Activated T-helper 17 cell treated with anti-CD3 and anti-CD28 coated beads, Interleukin-2, amount 50 U/mL, for 72 hours (primary cell): ENCODE measurements around the gene SLC22A23. TPM values are rescaled to one million over a fixed set of nuclear protein-coding genes. Genes with fewer than 3 reads are reported as not detected.

Experiments
- ATAC-seq: fragments of 150-1000 bp; cut with Tn5 transposase; replicated peaks from 2 replicates; pipeline ENCODE4 v1.10.0; 2021; ENCODE audit warnings: mild to moderate bottlenecking, moderate library complexity
- H3K27ac Mint-ChIP-seq: one replicate; pipeline ENCODE4 v1.8.0; 2022; ENCODE audit warnings: mixed read lengths
- H3K27me3 Mint-ChIP-seq: one replicate; pipeline ENCODE4 v1.8.0; 2022; ENCODE audit warnings: mixed read lengths
- H3K36me3 Mint-ChIP-seq: one replicate; pipeline ENCODE4 v1.8.0; 2022; ENCODE audit warnings: low read depth, mild to moderate bottlenecking, mixed read lengths
- H3K4me1 Mint-ChIP-seq: one replicate; pipeline ENCODE4 v1.8.0; 2022; ENCODE audit warnings: mixed read lengths
- H3K4me3 Mint-ChIP-seq: one replicate; pipeline ENCODE4 v1.8.0; 2022; ENCODE audit warnings: mild to moderate bottlenecking, mixed read lengths
- H3K9me3 Mint-ChIP-seq: one replicate; pipeline ENCODE4 v1.8.0; 2022; ENCODE audit warnings: mixed read lengths
- total RNA-seq, 2 donors: library from RNA; stranded (reverse); gene quantifications; one replicate each; pipeline ENCODE4 v1.2.3, GENCODE V29; 2022

SLC22A23 gene
- total RNA-seq, 2 donors from 2014 or later = 0.13 to 0.45 TPM

DNA sequence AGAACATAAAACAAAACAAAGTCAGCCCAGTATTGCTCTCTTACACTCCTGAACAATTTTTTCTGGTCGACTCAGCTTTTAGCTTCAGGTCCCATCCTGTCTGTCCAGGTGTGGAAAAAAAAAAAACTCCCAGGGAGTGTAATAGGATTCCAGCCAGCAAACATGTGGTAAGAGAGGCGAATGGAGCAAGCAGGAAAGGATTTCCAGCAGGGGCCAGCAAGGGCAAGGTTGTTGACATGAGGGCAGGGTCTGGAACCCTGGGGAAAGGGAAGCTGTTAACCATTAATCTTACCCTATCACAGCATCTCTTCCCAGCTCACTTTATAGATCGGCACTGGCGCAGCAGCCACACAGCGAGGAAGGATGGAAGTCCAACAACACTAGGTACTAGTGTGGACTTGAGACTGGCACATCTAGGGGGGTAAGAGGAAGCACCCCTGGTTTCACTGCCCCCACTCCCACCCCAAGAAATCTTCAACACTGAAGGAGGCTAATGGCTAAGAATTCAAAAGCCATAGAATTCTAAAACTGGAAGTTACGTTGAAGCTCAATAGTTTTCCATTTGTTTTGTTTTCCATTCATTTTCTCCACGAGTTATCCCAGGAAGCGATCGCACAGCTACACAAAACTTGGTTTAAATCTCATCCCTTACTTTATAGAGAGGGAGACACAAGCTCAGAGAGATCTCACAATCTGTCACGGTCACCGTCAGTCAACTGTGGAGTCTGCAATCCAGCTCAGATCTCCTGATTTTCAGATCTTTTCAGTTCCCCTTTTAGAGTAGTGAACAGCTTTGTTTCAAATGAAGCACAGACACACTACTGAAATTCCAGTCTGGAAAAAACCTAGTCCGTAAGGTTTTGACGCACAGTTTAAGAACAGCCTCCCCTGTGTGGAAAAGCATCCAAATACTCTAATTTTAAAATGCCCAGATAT lies 53.3 kb downstream of the SLC22A23 start:
- Mint-ChIP-seq H3K4me3 (no peak overlapping the region), H3K27me3 (no peaks in the 10 kb centered on the region), H3K4me1 (no peaks in the 10 kb centered on the region), H3K36me3 (no peaks in the 10 kb centered on the region), H3K27ac (no peak overlapping the region), H3K9me3 (no peaks in the 10 kb centered on the region)
- ATAC-seq = no peak

DNA sequence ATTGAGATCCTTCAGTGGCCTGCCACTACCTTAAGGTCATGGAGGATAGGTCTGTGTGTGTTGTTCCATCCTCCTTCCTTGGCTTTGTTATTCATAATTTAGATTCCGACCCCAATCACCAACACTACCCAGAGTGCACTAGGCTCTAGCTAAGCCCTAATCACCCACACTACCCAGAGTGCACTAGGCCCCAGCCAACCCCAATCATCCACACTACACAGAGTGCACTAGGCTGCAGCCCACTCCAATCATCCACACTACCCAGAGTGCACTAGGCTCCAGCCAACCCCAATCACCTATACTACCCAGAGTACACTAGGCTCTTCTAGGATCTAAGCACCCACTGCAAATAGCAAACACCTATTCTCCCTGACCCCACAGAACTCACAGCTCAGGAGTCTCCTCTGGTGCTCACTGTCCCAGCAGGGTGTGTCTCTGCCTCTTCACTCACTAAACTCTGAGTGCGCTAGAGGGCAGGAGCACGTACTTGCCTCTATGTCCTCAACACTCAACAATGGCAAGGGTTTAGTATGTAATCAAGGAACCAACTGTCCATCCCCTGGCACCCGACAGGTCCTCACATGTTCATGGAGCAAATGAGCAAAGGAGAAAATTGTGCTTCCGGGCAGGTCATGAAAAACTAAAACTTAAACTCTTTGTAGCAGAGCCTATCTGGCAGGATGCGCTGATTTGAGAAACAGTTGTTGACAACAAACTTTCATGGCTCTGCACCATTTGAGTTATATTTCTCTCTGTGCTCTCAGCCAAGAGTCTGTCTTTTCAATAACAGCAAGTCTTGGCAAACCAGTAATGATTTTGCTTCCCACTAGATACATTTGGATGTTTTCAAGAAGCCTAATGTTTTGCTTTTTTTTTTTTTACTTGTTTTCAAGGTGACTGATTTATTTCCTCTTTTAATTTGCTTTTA lies 54.3 kb downstream of the SLC22A23 start:
- H3K9me3 Mint-ChIP-seq = no peaks in the 10 kb centered on the region
- H3K4me3 Mint-ChIP-seq = no peak overlapping the region
- H3K4me1 Mint-ChIP-seq = no peaks in the 10 kb centered on the region
- H3K36me3 Mint-ChIP-seq = no peaks in the 10 kb centered on the region
- no peaks in the 10 kb centered on the region for H3K27me3 Mint-ChIP-seq
- ATAC-seq = no peak
- H3K27ac Mint-ChIP-seq = no peak overlapping the region

DNA sequence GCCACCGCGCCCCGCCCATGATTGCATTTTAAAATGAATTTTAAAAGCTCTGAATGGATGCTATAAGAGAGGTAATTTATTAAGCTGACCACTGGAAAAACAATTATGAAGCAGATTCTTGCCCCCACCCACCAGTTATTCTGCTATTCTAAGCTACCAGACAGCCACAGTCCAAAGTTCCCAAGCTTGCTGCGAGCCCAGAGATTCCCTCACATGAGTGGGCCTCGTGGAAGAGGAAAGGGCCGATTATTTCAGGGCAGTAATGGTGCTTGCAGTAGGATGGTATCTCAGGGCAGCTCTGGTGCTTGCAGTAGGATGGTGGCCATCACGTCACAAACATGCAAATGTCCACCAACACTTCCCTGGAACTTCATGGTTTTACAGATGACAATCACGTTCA lies 56.7 kb downstream of the SLC22A23 start:
- no peaks in the 10 kb centered on the region for H3K36me3 Mint-ChIP-seq
- no peaks in the 10 kb centered on the region for H3K27me3 Mint-ChIP-seq
- H3K4me3 Mint-ChIP-seq = no peak overlapping the region
- no peaks in the 10 kb centered on the region for H3K9me3 Mint-ChIP-seq
- H3K4me1 Mint-ChIP-seq = no peaks in the 10 kb centered on the region
- no peak overlapping the region for H3K27ac Mint-ChIP-seq
- ATAC-seq = no peak

DNA sequence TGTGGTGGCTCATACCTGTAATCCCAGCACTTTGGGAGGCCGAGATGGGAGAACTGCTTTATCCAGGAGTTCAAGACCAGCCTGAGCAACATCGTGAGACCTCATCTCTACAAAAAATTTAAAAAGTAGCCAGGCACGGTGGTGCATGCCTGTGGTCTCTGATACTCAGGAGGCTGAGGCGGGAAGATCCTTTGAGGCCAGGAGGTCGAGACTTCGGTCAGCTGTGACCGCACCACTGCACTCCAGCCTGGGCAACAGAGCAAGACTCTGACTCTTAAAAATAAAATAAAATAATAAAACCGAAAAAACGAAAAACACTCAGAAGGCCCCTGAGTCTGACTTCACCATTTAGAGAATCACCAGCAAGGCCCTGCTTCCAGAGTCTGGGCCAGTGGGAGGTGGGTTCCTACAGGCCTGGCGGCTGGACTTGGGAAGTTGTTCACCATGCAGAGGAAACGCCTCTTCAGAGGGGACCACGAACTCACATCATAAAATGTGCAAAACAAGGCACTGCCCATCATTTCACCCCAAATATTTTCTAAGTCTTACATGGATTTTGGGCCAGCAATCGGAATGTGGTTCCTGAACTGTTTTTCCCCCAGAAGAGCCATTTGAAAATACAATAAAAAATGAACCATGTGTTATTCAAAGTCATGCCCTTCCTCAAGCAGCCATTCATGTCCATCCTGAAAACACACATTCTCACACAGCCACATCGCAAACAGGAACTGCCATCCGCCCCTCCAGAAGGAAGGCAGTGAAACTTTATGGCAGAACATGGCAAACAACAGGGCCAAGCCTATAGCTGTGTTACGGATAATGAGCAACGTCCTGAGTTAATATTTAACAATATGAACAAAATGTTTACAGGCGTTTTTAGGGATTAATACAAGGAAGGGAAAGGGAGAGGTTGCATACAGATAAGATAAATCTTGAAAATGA lies 57.8 kb downstream of the SLC22A23 start:
- Mint-ChIP-seq H3K4me1 (no peaks in the 10 kb centered on the region), H3K36me3 (no peaks in the 10 kb centered on the region), H3K27ac (no peak overlapping the region), H3K27me3 (no peaks in the 10 kb centered on the region), H3K4me3 (no peak overlapping the region), H3K9me3 (no peaks in the 10 kb centered on the region)
- no peak for ATAC-seq

DNA sequence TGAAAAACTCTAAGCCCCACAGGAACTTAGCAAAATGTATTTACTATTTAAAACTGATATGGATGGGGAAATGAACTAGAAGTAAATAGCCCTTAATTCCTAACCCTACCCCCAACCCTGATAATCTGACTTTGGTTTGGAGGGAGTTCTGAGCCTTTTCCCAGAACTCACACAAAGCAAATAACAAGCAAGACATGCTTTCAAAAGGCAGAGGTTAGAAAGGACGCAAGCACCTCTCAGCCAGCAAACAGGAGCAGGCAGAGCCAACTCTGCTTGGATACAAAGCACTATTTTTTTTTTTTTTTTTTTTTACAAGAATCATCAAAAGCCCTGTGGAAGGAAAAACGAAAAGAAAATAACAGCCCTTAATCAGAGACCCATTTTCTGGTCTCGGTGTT lies 58.7 kb downstream of the SLC22A23 start:
- Mint-ChIP-seq H3K27ac (no peak overlapping the region), H3K36me3 (no peaks in the 10 kb centered on the region), H3K4me3 (no peak overlapping the region), H3K9me3 (no peaks in the 10 kb centered on the region), H3K27me3 (no peaks in the 10 kb centered on the region), H3K4me1 (no peaks in the 10 kb centered on the region)
- no peak for ATAC-seq

DNA sequence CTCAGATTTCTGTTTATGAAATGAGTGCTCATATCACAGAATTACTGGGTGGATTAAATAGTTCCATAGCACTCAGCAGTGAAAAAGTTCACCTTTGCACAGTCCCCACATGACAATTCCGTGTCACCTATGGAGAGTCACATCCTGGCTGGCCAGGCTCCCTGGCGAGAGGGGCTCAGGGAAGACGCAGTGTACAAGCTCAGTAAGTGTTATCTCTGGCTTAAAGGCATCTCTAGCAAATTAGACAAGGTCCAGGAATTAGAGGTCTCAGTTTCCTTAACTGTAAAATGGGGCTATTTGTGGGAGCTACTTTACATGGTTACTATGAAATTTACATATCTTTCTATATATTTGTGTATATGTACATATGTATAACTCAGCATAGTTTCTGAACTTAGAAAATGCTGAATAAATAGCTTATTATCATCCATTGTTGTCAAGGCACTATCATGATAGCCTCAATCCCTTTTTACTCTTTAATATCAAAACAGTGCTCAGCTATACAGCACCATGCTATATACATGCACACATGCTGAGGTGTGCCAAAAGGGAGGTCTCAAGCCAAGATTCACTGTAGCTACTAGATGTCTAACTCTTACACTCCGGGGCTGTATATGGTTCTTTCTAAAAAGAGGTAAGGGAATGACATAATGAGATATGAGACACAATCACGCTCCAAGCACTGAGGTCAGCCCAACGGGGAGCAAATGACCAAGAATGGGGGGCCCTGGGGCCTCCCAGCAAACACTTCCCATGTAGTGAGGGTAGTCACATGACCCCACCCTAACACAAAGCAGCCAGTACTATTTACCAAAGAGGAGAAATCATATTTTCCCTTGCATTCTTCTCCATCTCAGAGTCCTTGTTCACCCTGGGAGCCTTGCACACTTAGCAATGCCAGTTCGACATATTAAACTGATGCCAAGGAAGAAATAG lies 59.4 kb downstream of the SLC22A23 start:
- no peaks in the 10 kb centered on the region for H3K27me3 Mint-ChIP-seq
- ATAC-seq = no peak
- H3K36me3 Mint-ChIP-seq = no peaks in the 10 kb centered on the region

DNA sequence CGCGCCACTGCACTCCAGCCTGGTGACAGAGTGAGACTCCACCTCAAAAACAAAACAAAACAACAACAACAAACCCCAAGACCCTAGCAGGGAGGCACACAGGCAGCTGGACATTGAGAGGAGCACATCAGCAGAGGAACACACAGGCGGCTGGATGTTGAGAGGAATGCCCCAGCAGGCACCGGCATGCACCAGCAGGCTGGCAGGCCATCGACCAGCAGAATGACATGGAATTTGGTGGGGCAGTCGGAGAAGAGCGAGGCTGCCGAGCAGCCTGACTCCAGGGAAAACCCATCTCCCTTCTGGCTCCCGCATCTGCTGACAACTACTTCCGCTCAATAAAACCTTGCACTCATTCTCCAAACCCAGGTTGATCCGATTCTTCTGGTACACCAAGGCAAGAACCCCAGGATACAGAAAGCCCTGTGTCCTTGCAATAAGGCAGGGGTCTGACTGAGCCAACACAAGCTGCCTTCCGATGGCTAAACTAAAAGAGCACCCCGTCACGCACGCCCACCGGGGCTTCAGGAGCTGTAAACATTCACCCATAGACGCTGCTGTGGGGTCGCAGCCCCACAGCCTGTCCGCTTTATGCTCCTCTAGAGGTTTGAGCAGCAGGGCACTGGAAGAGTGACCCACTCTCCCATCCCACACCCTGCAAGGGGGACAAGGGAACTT lies 60.2 kb downstream of the SLC22A23 start:
- Mint-ChIP-seq H3K4me3 (no peak overlapping the region), H3K9me3 (no peaks in the 10 kb centered on the region), H3K4me1 (no peaks in the 10 kb centered on the region), H3K36me3 (no peaks in the 10 kb centered on the region), H3K27me3 (no peaks in the 10 kb centered on the region), H3K27ac (no peak overlapping the region)
- ATAC-seq = no peak

More for the DNA sequence above, 59.4 kb downstream of the SLC22A23 start:
- Mint-ChIP-seq H3K4me3 (no peak overlapping the region), H3K4me1 (no peaks in the 10 kb centered on the region), H3K27ac (no peak overlapping the region), H3K9me3 (no peaks in the 10 kb centered on the region)

DNA sequence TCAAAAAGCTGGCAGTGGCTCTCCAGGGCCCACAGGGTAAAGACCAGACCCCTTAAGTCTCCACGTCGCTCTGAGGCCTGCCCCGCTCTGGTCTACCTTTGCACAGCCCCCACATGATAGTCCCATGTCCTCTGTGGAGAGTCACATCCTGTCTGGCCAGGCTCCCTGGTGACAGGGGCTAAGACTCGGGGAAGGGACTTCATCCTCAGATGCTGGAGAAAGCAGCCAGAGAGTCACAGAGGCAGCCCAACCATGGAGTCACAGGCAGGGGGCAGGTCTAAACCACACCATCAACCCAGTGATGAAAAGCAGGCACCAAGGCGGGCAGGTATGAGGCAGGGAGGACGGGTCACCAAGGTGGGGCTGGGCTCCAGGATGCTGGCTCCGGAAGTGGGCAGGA lies 62.2 kb downstream of the SLC22A23 start:
- ATAC-seq = no peak
- Mint-ChIP-seq H3K4me1 (no peaks in the 10 kb centered on the region), H3K27ac (no peak overlapping the region), H3K4me3 (no peak overlapping the region), H3K9me3 (no peaks in the 10 kb centered on the region), H3K27me3 (no peaks in the 10 kb centered on the region), H3K36me3 (no peaks in the 10 kb centered on the region)

DNA sequence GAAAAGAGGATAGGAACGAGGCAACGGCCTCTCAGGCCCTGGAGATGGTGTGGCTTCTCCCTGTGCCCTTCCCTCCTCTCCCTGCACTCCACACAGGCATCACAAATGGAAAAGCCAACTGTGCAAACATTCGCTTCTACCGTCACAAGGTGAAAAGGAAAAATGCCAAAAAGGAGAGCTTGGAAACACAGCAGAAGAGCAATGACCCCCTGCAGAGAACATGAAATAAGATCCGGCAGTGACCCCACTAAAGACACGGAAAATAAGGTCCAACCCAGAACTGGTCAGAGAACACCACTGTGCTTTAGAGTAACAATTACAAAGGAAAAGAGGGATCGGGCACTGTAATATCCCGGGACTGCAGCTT lies 63.0 kb downstream of the SLC22A23 start:
- H3K27me3 Mint-ChIP-seq = no peaks in the 10 kb centered on the region

DNA sequence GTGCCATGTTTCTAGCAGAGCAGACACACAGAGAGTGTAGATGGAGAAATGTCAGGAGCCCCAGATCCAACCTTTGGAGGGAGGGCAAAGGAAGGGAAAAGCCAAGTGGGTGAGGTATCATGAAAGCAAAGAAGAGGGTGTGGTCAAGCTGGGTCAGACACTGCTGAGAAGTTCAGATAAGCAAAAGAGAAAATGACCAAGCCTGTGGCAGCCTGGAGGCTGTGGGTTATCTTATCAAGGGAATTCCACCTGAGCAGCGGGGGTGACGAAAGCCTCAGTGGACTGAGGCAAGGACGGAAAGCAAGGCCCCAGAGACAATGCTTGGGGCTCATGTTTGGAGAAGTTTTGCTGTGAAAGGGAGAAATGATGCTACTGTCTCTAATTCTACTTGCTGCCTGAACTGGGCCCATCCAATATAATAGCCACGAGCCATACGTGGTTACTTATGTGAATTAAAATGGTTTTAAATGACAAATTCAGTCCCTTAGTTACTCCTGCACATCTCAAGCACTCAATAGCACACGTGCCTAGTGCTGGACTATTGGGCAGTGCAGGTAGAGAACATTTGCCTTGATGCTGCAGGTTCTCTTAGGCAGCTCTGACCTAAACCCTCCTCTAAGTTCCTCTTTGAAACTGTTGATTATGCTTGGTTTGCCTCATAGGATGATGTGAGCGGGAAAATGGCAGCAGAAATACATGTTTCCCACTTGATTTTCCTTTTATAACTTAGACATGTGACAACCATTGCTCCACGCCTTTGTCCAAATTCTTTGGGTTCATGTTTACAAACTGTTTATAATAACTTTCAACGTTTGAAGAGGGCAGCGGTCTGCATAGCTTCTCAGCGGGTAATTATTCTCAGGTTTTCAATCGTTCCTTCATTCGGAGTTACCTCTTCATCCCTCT lies 63.7 kb downstream of the SLC22A23 start:
- no peak for ATAC-seq
- H3K36me3 Mint-ChIP-seq = no peaks in the 10 kb centered on the region
- H3K9me3 Mint-ChIP-seq = no peaks in the 10 kb centered on the region
- H3K27me3 Mint-ChIP-seq = no peaks in the 10 kb centered on the region
- no peak overlapping the region for H3K27ac Mint-ChIP-seq
- H3K4me1 Mint-ChIP-seq = no peaks in the 10 kb centered on the region
- H3K4me3 Mint-ChIP-seq = no peak overlapping the region

More for the DNA sequence above, 63.0 kb downstream of the SLC22A23 start:
- Mint-ChIP-seq H3K36me3 (no peaks in the 10 kb centered on the region), H3K4me3 (no peak overlapping the region), H3K4me1 (no peaks in the 10 kb centered on the region), H3K27ac (no peak overlapping the region), H3K9me3 (no peaks in the 10 kb centered on the region)
- no peak for ATAC-seq

DNA sequence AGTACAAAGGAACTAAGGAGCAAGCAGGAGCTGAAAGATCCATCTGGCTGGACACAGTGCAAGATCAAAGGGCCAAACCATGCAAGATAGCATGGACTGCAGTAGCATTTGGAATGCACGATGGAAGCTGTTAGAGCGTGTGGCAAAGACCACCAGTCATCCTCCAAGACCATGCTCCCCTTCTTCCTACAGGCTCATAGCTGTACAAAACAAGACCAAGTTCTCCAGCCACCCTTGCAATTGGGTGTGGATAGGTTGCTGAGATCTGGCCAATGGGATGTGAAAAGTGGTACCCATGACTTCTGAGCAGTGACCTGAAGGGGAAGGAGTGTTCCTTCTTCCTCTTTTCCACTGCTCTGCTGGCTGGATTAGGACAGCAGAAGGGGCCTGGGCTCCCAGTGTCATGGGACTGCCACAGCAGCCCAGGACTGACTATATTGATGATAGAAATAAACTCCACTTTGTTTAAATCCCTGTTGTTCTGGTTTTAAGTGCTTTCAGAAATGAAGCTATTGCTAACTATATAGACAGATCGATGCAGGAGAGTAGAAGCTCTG lies 64.9 kb downstream of the SLC22A23 start:
- Mint-ChIP-seq H3K36me3 (no peaks in the 10 kb centered on the region), H3K27ac (no peak overlapping the region), H3K27me3 (no peaks in the 10 kb centered on the region), H3K9me3 (no peaks in the 10 kb centered on the region), H3K4me3 (no peak overlapping the region), H3K4me1 (no peaks in the 10 kb centered on the region)
- no peak for ATAC-seq

DNA sequence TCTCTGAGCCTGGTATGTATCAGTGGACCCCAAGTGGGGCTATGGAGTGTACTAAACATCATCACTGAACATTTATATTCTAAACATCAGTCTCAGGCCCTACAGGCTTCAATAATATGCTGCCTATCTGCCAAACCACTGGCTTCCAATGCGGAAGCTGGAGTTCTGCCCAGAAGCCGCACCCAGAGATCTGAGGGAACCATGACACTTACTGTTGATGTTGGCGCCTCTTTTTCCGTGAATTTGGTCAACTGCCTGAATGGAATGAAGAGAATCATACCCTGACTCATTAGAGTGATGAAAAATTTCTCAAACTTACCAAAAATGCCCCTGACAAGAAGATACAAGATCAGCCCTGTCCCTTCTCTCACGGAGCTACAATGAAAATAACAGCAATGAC lies 66.2 kb downstream of the SLC22A23 start:
- no peak for ATAC-seq
- H3K4me3 Mint-ChIP-seq = no peak overlapping the region
- no peaks in the 10 kb centered on the region for H3K4me1 Mint-ChIP-seq
- no peaks in the 10 kb centered on the region for H3K9me3 Mint-ChIP-seq
- no peak overlapping the region for H3K27ac Mint-ChIP-seq
- no peaks in the 10 kb centered on the region for H3K27me3 Mint-ChIP-seq
- H3K36me3 Mint-ChIP-seq = no peaks in the 10 kb centered on the region
